HG03460 (cell line): Measurements from ENCODE around the gene CEP19.

Experiments
- ATAC-seq: cut with Tn5 transposase; IDR thresholded peaks from one replicate; pipeline ENCODE4 v1.9.1; 2021; ENCODE audit not compliant: unreplicated experiment

Gene CEP19

GRCh38 chr3:196712514-196713413, 714 bp upstream of the CEP19 start:
- peak; percentile 35 for ATAC-seq

- ATAC-seq, result no peak
Measured at GRCh38 chr3:196708467-196708866, 3.6 kb downstream of the CEP19 start.

- no peak for ATAC-seq
Measured at GRCh38 chr3:196707566-196707965, 4.5 kb downstream of the CEP19 start.

GRCh38 chr3:196706731-196707130, 5.3 kb downstream of the CEP19 start:
- ATAC-seq, result no peak

GRCh38 chr3:196706327-196706726, 5.7 kb downstream of the CEP19 start:
- ATAC-seq, result no peak

GRCh38 chr3:196700801-196701200, 11.2 kb downstream of the CEP19 start:
- no peak for ATAC-seq

- ATAC-seq, result no peak
Measured at GRCh38 chr3:196699749-196700148, 12.3 kb downstream of the CEP19 start.

GRCh38 chr3:196697270-196697669, 14.8 kb downstream of the CEP19 start:
- no peak for ATAC-seq

- ATAC-seq, result no peak
Measured at GRCh38 chr3:196695849-196696226, 16.2 kb downstream of the CEP19 start.

GRCh38 chr3:196694941-196695848, 16.9 kb downstream of the CEP19 start:
- no peak for ATAC-seq

- no peak for ATAC-seq
Measured at GRCh38 chr3:196694202-196694638, 17.8 kb downstream of the CEP19 start.

- no peak for ATAC-seq
Measured at GRCh38 chr3:196691386-196691785, 20.7 kb downstream of the CEP19 start.

GRCh38 chr3:196689941-196690660, 21.9 kb downstream of the CEP19 start:
- ATAC-seq, result no peak

GRCh38 chr3:196688349-196688748, 23.7 kb downstream of the CEP19 start:
- no peak for ATAC-seq

GRCh38 chr3:196686436-196686835, 25.6 kb downstream of the CEP19 start:
- no peak for ATAC-seq

GRCh38 chr3:196684548-196685407, 27.3 kb downstream of the CEP19 start:
- ATAC-seq, result peak; percentile 89

GRCh38 chr3:196677931-196678330, 34.1 kb downstream of the CEP19 start:
- no peak for ATAC-seq

- no peak for ATAC-seq
Measured at GRCh38 chr3:196677353-196677752, 34.7 kb downstream of the CEP19 start.

GRCh38 chr3:196673632-196674031, 38.4 kb downstream of the CEP19 start:
- no peak for ATAC-seq

- no peak for ATAC-seq
Measured at GRCh38 chr3:196670339-196670738, 41.7 kb downstream of the CEP19 start.
